22Rv1 (cell line): ENCODE measurements around the gene CAMK2D.

ENCODE experiments used
- ZFX ChIP-seq: fragments of 450-650 bp; IDR thresholded peaks from 2 replicates; pipeline ENCODE4 v1.6.1; 2017; ENCODE audit warnings: antibody characterized with exemption, borderline replicate concordance
- TF ChIP-seq, protein P1 (sequence below): fragments of 450-650 bp; IDR thresholded peaks from 2 replicates; pipeline ENCODE4 v1.5.1; 2017; ENCODE audit warnings: mild to moderate bottlenecking

GRCh38 chr4:113541933-113542332 is 219.6 kb downstream of the CAMK2D start:
- TF ChIP-seq, protein P1, sequence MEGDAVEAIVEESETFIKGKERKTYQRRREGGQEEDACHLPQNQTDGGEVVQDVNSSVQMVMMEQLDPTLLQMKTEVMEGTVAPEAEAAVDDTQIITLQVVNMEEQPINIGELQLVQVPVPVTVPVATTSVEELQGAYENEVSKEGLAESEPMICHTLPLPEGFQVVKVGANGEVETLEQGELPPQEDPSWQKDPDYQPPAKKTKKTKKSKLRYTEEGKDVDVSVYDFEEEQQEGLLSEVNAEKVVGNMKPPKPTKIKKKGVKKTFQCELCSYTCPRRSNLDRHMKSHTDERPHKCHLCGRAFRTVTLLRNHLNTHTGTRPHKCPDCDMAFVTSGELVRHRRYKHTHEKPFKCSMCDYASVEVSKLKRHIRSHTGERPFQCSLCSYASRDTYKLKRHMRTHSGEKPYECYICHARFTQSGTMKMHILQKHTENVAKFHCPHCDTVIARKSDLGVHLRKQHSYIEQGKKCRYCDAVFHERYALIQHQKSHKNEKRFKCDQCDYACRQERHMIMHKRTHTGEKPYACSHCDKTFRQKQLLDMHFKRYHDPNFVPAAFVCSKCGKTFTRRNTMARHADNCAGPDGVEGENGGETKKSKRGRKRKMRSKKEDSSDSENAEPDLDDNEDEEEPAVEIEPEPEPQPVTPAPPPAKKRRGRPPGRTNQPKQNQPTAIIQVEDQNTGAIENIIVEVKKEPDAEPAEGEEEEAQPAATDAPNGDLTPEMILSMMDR, result no peak
- no peak for TF ChIP-seq ZFX
